Left lung (tissue), 10 donors: Measurements from ENCODE around the gene NEGR1. TPM values are rescaled to one million over a fixed set of nuclear protein-coding genes. Genes with fewer than 3 reads are reported as not detected.

ENCODE experiments used
- ATAC-seq: fragments of 200-7000 bp; cut with Tn5 transposase; one replicate; pipeline ENCODE4 v1.9.1; 2020; ENCODE audit warnings: moderate library complexity
- DNase-seq, 4 donors: peaks; one replicate each; pipeline ENCODE4 v3.0.0-alpha.2; 2013 to 2020
- H3K27ac ChIP-seq, 2 donors: fragments of 200-600 bp; sonication (generic) in 1 of 2; one replicate each; pipeline versions ENCODE4 v1.5.0 to v1.8.0; 2020 to 2021
- H3K27me3 ChIP-seq, 2 donors: fragments of 200-600 bp; sonication (generic) in 1 of 2; one replicate each; pipeline versions ENCODE4 v1.5.0 to v1.8.0; 2020 to 2021
- H3K36me3 ChIP-seq, 2 donors: fragments of 200-600 bp; sonication (generic) in 1 of 2; one replicate each; pipeline versions ENCODE4 v1.5.0 to v1.8.0; 2020 to 2021
- H3K4me1 ChIP-seq, 2 donors: fragments of 200-600 bp; one replicate each; pipeline ENCODE4 v1.8.0; 2021
- H3K4me3 ChIP-seq, 2 donors: fragments of 200-600 bp; sonication (generic) in 1 of 2; one replicate each; pipeline versions ENCODE4 v1.5.0 to v1.8.0; 2020 to 2021; ENCODE audit warnings: mild to moderate bottlenecking in 1 of 2
- H3K9me3 ChIP-seq, 2 donors: fragments of 200-600 bp; sonication (generic) in 1 of 2; one replicate each; pipeline versions ENCODE4 v1.5.0 to v1.8.0; 2020 to 2021
- CTCF ChIP-seq, 2 donors: fragments of 200-600 bp; sonication (generic) in 1 of 2; IDR thresholded peaks; one replicate each; pipeline versions ENCODE4 v1.5.0 to v1.8.0; 2021; ENCODE audit warnings: antibody characterized with exemption in 2 of 2
- intact Hi-C, 2 donors: fragments of 100-400 bp; cut with DNase I; formaldehyde crosslinking; loops; one replicate each; pipeline versions ENCODE4 v1.11.2 to v1.14.2; 2022
- polyA plus RNA-seq, 6 donors: library from polyadenylated mRNA; unstranded; fragments of 120-200 nt; gene quantifications; one replicate each; pipeline ENCODE4 v1.2.1, GENCODE V29; 2013; ENCODE audit not compliant: insufficient read length in 6 of 6
- total RNA-seq, 2 donors: library from RNA; stranded (reverse); fragmentation: NEBNext Ultra II Directional; extraction: Animal tissue kit (Norgen Biotek cat#: 25700); gene quantifications; one replicate each; pipeline ENCODE4 v1.2.1, GENCODE V29; 2021
- donor health status: DM: no; HTN: yes; CAD: no.
- donor health status: DM: no; HTN: no; CAD: no.

NEGR1 gene
- total and polyA plus RNA-seq, 8 donors = 2.4 to 5.7 (median 3.5) TPM

- H3K9me3 ChIP-seq = no peaks in the 10 kb centered on the region
- DNase-seq (no peak), ATAC-seq (no peak)
- TF ChIP-seq CTCF (IDR thresholded peaks at IDR 0.05) = no peak
- intact Hi-C loops = no loop called here
- no peaks in the 10 kb centered on the region for H3K4me1 ChIP-seq
- H3K27ac ChIP-seq = no peak overlapping the region
- no peaks in the 10 kb centered on the region for H3K36me3 ChIP-seq
- H3K27me3 ChIP-seq = no peaks in the 10 kb centered on the region
- H3K4me3 ChIP-seq = no peak overlapping the region
These were observed 663.4 kb downstream of the NEGR1 start for GRCh38 chr1:71618766-71619530.

DNA sequence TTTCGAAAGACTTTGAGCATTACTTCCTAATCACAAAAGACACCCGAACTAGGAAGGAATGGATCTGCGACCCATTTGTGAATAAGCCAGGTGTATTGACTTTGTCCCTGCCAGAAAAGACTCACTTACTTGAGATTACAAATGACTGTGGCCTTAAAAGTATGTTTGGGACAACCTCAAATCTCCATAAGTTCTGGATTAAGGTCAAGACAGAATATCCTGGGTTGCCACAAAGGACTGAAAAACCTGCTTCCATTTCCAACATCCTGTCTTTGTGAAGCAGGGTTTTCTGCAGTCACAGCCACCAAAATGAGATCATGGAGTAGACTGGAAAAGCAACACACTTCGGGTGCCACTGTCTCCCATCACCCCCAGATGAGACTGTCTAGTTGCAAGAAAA is 664.1 kb downstream of the NEGR1 start:
- TF ChIP-seq CTCF (IDR thresholded peaks at IDR 0.05) = no peak
- H3K36me3 ChIP-seq = no peaks in the 10 kb centered on the region
- ATAC-seq (no peak), DNase-seq (no peak)
- no peaks in the 10 kb centered on the region for H3K27me3 ChIP-seq
- H3K4me3 ChIP-seq = no peak overlapping the region
- intact Hi-C loops = no loop called here
- no peaks in the 10 kb centered on the region for H3K9me3 ChIP-seq
- H3K4me1 ChIP-seq = no peaks in the 10 kb centered on the region
- H3K27ac ChIP-seq = no peak overlapping the region

GRCh38 chr1:71610476-71610875 is 671.9 kb downstream of the NEGR1 start:
- H3K27me3 ChIP-seq = no peaks in the 10 kb centered on the region
- no peak overlapping the region for H3K27ac ChIP-seq
- no peaks in the 10 kb centered on the region for H3K4me1 ChIP-seq
- DNase-seq (no peak), ATAC-seq (peak; percentile 88)
- intact Hi-C loops = no loop called here
- peaks cover 0 to 8% of the 10 kb centered on the region in 2 donors for H3K9me3 ChIP-seq
- H3K36me3 ChIP-seq = no peaks in the 10 kb centered on the region
- TF ChIP-seq CTCF (IDR thresholded peaks at IDR 0.05) = no peak
- H3K4me3 ChIP-seq = no peak overlapping the region

DNA sequence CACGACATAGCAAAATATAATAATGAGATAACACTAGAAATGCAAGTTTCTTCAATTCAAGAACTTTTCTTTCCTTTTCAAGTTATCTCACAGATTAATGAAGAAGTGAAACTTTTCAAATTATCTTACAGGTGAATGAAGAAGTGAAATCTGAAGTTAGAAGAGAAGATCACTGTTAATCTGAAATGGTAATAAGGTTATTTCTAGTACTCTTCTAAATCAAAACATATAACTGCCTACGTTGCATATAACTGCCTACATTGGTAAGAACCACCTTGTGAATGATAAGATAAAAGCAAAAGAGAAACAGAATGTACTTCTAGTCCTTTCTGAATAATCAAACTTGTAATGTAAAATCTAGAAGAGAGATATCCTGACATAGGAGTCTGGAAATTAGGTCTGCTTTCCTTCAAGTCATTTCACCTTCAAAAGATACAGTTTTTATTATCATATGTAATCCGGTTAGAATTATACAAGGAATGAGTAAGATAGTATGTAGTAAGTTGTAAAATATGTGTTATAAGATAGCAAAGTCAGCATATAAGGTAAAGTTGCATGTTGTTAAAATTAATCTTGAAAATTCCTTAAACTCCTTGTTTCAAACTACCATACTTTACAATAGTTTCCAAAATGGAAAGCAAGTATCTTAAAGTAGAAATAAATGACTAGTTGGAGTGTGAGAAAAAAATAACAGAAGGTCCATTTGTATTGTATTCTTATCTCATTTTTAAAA is 679.1 kb downstream of the NEGR1 start:
- Histone ChIP-seq H3K4me3 (no peak overlapping the region), H3K27ac (no peak overlapping the region), H3K36me3 (no peaks in the 10 kb centered on the region), H3K27me3 (no peaks in the 10 kb centered on the region), H3K9me3 (peaks cover 0 to 7% of the 10 kb centered on the region in 2 donors), H3K4me1 (no peaks in the 10 kb centered on the region)
- no peak for ATAC-seq
- no peak for TF ChIP-seq CTCF (IDR thresholded peaks at IDR 0.05)
- intact Hi-C loops = no loop called here
- DNase-seq = no peak

DNA sequence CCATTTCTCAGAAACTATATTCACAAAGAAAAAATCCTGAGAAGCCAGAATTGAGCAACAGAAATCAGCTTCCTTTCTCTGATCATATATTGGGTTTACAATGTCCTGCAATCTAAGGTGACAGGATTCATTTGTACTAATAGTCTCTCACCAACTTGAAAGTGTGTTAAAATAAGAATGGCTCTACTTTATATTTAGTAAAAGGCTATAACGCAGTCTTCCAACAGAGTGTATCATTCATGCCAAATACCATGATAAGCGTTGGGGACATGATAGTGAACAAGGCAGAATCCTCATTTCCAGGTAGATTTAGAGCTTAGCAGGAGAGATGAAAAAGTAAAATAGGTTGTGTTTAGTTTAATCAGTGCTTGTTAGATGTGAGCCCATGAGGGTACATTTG is 682.3 kb downstream of the NEGR1 start:
- Histone ChIP-seq H3K9me3 (peaks cover 0 to 7% of the 10 kb centered on the region in 2 donors), H3K27me3 (no peaks in the 10 kb centered on the region), H3K27ac (no peak overlapping the region), H3K36me3 (no peaks in the 10 kb centered on the region), H3K4me1 (no peaks in the 10 kb centered on the region), H3K4me3 (no peak overlapping the region)
- ATAC-seq = no peak
- no peak for TF ChIP-seq CTCF (IDR thresholded peaks at IDR 0.05)
- no peak for DNase-seq
- intact Hi-C loops = no loop called here
